Measurements from ENCODE around the gene OGA.
A peak's percentile ranks its signal among the peaks of the same experiment; 100 is the strongest.
"Not testable (repeated sequence)": the region's sequence is repeated elsewhere in the genome, so short reads cannot be mapped to it uniquely, and the experiment has no call there.

OGA gene

GRCh38 chr10:101803511-101803910, 14.7 kb downstream of the OGA start:
- no peak for DNase-seq (ENCODE audit: low spot score)

GRCh38 chr10:101797403-101798059, 20.7 kb downstream of the OGA start:
- no peak for DNase-seq (ENCODE audit: low spot score)

- peak; percentile 75 for DNase-seq (ENCODE audit: low spot score)
These were observed 24.7 kb downstream of the OGA start for GRCh38 chr10:101793526-101793925.

- no peak for DNase-seq (ENCODE audit: low spot score)
These were observed 28.6 kb downstream of the OGA start for GRCh38 chr10:101789686-101790085.

DNA sequence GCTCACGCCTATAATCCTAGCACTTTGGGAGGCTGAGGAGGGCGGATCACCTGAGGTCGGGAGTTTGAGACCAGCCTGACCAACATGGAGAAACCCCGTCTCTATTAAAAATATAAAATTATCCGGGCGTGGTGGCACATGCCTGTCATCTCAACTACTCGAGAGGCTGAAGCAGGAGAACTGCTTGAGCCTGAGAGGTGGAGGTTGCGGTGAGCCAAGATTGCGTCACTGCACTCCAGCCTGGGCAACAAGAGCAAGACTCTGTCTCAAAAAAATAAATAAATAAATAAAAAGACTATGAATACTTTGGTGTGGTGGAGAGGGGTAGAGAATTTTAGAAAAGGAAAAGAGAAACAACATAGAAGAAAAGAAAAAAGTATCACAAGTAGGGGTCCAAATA, 29.0 kb downstream of the OGA start:
- DNase-seq (ENCODE audit: low spot score), result not testable (repeated sequence)

DNA sequence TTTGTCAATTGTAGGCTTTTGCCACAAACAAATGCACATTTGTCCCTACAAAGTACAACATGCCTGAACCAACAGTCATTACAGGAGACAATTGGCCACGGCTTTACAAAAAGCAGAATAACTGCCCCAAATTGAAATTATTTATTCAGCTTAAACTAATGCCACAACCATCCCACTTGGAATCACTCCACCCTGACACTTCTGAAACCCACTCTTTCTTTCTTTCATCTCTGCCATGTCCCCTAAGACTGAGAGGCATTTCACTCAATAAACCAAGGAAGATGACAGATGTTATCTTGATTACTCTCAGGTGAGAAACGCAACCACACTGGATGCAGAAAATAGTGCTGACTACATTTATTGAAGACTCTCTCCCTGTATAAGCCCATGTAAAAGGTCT, 32.4 kb downstream of the OGA start:
- DNase-seq (ENCODE audit: low spot score), result no peak

GRCh38 chr10:101784558-101784957, 33.7 kb downstream of the OGA start:
- DNase-seq (ENCODE audit: low spot score), result no peak

DNA sequence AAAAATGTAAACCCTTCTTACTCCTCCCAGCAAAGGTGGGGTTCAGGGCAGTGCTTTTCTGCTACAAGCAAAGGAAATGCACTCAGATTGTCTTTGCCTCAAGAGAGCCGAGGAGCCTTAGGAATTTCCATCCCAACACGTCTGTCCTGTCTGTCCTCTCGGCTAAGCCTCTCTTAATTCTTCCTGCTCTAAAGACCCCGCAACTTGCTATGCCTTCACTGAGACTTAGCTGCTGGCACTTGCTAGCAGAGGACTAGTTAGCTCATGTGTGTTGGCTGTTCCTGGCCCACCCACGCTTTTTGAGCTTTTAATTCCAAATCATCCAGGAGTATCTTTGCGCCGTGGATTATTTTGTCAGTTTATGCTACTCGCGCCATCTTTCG, 34.5 kb downstream of the OGA start:
- no peak for DNase-seq (ENCODE audit: low spot score)

DNA sequence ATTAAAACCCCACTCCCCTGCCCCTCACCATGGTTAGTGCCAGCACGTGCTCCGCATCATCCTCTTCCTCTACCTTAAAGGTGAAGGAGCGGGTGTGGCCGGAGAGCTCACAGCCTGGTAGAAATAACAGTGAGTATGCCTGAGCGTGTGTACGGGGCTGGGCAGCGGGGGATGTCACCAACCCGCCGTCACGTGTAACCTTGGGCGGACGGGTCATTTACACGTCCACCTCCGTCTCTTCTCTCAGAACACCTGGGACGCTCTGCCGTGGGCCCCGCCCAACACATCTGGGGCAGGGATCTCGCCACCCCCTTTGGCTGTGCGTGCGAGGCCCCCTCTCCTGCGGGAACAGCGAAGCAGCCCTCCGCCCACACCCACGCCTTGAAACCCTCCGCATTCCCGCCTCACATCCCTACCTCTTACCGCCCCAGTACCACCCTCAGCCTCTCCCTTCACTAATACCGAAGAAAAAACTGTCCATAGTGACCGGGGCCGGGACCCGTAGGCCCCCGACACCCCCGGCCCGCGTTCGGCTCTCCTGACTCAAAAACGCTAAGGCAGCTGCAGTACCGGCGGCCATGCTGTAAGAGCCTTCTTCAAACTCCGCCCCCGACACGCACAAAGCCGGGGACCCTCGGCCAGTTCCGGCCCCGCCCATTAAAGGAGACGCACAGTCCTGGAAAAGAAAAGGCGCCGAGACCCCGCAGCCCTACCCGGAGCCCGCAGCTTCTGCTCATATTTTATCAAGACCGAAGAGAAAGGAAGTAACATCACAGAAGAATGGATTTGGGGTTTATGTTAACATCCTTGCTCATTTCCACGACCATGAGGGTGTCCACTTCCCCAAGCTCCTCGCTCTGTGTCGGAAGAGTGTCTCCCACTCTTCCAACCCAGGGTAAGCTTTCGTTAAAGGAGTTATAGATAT, 35.2 kb downstream of the OGA start, which contains the start of gene NPM3:
Gene NPM3, minus strand, starts transcription at position 636 of the 925 bp plus-strand sequence. Its CDS starts 56 bp downstream, at position 580.
- peak; percentile 85 for DNase-seq (ENCODE audit: low spot score)

GRCh38 chr10:101781984-101782810, 36.0 kb downstream of the OGA start:
- no peak for DNase-seq (ENCODE audit: low spot score)

DNA sequence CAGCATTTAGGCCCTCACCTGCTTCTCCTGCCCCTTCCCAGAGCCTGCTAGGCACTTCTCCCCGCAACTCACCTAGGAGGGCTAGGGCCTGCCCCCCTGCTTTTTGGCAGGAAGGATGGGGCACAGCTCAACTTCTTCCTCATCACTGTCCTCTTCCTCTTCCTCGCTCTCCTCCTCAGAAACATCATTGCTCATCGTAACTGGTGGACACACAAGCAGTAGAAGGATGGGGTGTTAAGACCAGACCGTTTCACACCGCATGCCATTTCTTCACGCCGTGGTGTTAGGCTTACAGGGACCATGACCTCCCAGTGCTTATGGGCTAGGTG, 36.6 kb downstream of the OGA start:
- no peak for DNase-seq (ENCODE audit: low spot score)

DNA sequence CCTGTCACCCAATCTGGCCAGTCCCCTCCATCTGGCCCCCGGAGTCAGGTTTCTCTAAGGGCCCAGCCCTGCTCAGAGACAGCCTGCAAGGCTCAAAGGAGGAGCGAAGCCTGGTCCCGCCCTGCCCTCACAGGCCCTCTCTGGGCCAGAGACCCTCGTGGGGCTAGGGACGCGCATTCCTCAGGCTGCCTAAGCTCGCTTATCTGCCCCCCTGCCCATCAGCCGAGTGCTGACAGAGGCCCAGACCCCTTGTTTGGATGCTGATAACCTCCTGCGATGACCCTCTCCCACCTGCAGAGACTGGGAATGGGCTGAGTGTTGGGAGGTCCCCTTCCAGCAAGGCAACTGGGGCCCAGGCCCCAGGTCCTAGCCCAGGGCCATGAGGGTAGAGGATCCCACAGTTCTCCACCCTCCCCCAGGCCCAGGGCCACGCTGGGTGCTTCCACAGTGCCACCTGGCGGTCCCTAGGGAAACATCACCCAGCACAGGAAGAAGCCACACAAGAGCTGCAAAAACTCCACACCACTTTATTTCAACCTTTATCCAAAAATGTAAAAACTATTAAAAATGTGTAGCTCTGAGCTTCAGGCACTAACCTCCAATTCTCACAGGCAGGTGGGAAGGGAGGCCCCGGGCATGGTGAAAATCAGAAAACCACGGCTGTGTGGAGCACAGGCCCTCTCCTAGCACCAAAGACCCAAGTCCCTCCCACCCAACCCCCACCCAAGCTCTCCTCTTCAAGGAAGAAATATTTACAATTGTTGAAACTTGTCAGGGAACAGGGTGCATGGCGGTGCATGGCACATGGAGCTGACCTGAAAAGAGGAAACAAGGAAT, 37.2 kb downstream of the OGA start:
- peak; percentile 62 for DNase-seq (ENCODE audit: low spot score)

DNA sequence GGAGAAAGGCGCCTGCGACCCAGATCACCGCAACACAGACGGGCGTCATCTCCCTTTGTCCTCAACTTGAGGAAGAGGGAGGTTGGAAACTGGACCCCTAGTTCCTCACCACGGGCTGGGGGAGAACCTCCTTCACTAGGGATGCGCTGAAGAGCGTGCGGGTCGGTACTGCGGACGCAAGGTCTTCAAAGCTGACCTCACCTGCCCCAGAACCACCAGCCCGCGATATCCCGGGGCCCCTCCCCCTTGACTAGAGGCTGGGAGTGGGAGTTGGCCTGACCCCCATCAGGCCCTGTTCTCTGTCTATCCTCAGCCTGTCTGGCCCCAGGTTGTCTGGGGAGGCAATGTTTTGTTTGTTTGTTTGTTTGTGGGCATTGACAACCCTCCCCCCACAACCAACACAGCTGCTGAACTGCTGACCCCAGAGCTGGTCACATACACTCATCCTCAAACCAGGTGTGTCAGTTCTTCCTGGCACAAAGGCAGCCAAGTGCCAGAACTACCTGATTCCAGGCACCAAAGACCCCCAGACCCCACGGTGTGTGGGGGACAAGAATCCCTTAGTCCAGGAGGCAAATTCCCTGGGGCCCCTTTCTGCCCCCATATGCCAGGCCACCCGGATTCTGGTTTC, 37.9 kb downstream of the OGA start:
- no peak for DNase-seq (ENCODE audit: low spot score)

DNA sequence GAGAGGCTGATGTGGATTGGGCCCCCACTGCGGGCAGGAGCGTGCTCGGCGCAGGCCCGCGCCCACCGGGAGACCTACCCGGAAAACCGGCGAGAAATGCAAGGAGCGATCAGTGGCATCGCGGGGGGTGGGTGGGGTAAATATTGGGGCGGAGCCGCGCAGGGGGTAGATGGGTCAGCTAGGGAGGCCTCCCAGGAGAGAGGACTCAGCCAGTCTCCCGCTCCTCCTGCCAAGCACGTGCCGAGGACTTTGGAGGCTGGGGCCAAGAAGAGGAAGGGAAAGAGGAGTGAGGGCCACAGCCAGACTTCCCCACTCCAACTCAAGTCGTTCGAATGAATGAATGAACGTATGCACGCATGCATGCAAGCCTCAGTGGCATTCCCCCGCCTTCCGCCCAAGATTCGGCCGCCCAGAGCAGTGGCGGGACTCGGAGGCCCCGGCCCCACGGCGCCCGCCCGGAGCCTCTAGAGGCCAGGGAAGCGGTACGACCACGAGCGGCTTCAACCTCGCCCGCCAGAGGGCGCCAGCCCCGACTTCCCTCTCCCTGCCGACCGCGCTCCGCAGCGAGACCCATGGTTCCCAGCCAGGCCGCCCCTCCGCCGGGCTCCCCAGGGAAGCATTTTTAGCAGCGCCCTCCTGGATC, 38.6 kb downstream of the OGA start:
- no peak for DNase-seq (ENCODE audit: low spot score)

DNA sequence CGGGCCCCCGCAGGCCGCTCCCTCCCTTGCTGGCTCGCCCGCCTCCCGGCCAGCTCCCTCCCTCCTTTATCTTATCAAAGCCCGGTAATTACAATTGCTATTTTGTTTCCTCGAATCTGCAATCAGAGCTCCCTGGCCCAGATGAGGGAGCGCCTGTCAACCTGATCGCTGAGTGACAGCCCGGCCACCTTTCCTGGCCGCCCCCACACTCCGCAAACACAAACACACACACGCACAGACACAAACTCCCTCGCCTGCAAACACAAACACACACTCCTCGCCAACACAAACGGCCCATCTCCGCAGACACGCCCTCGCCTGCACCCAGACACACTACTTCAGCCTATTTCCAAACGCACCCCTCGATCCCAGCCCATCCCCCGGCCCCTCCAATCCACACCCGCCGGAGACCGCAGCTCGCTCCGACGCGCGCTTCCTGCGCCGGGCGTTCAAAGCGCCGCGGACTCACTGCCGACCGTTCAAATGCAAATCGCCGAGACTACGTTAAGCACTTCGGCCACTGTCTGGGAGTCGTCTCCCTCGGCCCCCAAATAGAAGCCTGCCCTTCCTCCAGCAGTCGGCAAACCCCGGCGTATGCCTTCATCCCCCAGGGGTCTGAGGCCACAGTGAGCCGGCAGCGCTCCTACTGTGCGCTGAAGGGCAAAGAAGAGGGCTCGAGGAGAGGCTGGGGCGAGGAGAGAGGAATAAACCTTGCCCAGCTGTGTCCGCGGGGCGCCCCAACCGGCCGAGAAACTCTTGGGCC, 39.3 kb downstream of the OGA start:
- DNase-seq (ENCODE audit: low spot score), result no peak

DNA sequence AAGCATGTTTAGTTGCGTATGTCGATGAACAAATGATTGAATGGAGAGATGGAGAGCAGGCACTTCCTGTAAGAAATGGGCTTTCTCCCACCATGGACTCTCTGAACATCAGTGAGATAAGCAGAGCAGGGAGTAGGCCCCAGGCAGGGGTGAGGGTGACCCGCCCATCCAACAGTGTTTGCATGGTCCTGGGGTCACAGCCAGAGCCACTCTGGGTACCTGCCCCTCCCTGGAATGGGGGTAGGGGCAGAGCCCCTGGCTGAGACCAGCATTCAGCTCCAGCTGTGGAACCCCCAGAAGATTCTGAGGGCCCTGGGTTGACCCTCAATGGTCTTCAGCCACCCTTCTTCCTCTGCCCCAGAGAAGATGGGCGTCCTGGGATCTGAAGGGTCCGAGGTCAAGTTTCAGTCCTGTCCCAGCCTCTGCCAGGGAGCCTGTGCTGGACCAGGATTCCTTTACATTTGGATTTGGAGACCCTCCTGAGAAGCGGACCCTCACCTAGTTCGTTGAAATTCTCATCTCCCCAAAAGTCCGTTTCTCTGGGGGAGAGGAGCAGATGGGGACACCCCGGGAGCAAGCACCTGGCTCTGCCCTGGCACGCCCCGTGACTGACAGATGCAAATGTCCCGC, 40.0 kb downstream of the OGA start:
- DNase-seq (ENCODE audit: low spot score), result no peak

DNA sequence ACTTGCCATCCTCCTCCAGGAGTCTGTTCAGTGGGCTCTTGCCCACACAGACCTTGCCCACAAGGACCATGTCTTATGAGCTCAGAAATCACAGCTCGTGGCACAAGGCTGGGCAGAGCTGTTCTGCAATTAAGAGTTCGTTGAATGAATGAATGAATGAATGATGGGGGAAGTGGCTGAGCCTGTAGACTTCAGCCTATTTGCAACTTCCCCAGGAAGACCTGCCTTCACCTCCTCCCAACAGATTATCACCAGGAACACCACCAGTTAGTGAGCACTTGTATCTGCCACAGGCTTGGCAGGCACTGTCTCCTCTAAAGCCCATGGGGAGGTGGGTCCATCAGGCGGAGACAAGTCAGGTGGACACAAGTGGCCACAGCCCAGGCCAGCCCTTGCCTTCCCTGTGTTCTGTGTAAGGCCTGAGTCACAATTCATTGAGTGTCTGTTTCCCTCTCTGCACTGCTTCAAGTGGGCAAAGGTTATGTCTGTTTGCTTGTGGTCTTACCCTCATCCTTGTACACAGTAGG, 40.6 kb downstream of the OGA start:
- no peak for DNase-seq (ENCODE audit: low spot score)

GRCh38 chr10:101776161-101776817, 42.0 kb downstream of the OGA start:
- DNase-seq (ENCODE audit: low spot score), result no peak
